GM19238 (cell line): ENCODE measurements around the gene WWOX.

ENCODE experiments used
- DNase-seq: peaks from one replicate; pipeline ENCODE4 v3.0.0; 2011; ENCODE audit warnings: low spot score; ENCODE audit not compliant: insufficient read length

WWOX gene

DNA sequence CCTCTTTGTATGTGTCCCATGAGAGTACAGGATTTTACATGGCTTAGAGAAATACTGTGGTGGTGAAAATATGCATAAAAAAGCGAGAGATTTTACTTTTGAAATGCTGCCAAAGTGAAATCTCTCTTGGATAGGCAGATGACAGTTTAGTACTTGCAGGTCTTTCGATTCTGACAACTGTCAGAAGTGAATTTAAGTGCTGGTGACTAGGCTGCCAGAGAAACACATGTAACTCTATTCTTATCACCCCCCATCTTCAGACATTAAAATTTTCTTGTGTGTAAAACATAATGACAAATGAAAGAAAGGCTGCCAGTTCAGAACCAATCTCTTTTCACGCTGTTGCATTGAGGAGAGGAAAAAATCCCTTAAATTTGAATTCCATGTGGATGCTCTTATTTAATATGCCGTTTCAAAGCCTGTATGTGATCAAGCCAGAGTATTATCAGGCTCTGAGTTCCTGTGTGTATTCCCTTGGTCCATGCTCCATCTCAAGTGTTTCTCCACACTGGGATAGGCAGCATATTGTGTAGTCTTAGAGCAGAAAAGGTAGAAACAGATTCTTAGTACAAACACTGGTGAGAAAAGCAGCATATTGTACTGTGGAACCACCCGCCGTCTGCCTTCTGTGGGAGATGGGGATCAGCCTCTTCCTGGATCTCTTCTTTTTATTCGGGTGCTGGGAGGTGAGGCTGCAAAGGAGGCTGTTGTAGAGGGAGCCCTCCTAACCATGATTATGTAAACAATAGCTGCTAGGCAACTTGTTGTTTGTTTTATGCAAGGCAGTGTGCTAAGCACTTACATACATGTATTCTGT is 291.3 kb downstream of the WWOX start:
- DNase-seq = no peak

DNA sequence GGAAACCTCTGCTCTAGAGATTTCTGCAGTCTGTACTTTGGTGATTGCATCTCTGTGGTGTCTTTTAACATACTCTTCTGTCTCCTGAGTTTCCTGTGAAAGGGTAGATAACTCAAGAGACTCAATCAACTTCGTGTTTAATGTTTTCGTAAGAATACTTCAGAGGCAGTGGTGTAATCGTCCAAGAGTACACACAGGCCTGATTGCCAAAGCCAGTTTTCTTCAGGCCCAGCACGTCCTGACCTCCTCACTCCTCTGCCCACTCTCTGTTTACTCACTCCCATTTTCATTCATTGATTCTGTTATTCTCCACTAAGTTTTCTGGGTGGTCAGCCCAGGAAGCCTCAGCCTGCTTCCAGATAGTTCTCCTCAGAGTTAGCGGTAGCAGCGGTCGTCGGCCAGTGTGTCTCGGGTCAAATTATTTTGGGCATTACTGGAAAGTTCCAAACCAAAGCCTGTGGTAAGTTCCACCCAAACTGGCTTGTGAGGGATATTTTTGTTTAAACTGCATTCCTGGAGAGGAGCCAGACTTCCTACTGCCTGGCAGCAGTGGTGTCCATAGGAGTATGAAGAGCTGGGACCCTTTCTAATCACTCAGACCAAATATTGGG is 293.2 kb downstream of the WWOX start:
- no peak for DNase-seq

DNA sequence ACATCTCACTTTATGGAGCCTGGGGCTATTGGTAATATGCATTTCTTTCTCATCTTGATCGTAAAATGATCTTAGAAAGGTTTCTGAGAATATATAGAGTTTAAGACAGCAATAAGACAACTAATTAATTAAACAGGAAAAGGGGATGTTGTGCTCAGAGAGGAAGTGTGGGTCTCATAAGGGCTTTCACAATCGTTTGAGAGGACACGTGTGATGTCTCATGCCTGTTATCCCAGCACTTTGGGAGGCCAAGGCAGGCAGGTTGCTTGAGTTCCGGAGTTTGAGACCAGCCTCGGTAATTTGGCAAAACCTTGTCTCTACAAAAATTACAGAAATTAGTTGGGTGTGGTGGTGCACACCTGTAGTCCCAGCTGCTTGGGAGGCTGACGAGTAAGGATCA is 295.6 kb downstream of the WWOX start:
- no peak for DNase-seq

DNA sequence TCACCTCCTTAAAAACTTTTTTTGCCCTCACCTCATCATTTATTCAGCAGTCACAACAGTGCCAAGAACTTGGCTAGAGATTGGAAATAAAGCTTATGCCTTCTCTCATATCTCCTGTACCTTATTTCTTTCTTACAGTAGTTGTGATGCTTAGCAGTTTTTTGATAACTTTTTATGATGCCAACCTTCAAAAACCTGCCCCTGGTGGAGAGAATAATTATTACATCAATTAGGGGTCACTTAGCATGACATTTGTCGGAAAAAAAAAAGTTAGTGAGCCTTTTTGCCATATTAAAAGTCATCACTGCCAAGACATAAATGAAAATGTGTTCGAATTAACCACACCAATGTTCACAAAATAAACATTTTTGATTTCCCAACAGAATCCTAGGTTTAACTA is 296.6 kb downstream of the WWOX start:
- DNase-seq = no peak

DNA sequence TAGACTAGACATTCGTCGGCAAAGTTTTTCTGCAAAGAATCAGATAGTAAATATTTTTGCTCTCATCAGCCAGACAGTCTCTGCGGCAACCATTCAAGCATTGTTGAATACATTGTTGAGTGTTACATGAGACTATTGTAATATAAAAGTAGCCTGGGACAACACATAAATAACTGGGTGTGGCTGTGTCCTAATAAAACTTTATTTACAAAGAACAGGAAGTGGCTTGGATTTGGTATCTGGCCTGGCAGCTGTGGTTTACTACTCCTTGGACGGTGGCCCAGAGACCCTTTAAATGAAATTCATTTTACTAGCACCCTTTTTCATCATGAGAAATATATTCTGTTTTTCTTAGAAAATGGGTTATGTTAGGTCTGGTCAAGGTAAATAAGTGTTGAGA is 297.2 kb downstream of the WWOX start:
- DNase-seq = no peak

DNA sequence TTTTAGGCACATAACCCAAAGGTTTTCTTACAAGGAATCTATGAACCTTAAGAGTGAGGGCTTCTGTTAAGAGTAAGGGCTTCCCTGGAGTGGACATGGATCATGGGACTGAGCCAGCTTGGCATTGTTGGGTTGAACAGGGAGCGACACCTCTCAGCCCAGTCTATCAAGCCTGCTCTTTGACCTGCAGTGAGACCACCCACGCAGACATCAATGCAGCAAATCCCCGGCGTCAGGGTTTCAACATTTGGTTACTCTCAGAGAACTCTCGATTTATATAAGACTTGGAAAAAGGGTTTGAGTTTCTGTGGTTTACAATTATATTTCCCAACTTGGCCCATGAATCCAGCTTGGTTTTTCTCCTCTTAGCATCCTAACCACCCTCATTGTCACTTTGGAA is 299.9 kb downstream of the WWOX start:
- DNase-seq = no peak

DNA sequence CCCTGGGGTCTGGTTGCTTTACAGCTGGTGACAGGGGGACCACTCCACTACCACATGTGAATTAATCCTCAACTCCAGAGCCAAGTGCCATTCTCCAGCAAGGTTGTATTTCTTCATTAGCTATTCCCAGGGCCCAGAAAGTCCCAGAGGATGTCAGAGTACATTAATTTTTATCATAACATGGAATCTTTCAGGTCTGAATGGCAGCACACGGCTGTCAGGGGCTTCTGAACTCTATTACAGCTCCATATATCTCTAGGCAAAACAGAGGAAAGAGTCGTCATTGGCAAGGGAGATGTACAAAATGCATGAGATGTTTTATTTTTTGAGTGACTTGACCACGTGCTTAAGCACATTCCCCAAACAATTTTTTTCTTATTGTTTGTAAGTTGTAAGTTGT is 303.4 kb downstream of the WWOX start:
- no peak for DNase-seq

DNA sequence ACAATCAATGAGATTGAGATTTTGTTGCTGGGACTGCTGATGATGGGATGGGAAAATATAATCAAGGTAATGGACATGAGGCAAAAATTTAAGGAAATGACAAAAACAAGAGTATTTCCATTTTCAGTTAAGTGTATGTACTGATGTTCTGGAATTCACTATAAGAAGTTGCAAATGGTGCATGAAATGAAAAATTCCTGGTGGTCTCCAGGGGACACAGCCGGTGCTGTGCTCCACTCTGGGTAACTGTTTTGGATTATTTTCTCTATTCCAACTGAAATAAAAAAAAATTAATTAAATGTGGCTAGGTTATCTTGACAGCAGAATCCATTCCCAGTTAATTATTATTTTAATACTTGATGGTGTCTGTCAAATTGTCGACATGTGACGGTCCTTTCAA is 305.6 kb downstream of the WWOX start:
- no peak for DNase-seq

DNA sequence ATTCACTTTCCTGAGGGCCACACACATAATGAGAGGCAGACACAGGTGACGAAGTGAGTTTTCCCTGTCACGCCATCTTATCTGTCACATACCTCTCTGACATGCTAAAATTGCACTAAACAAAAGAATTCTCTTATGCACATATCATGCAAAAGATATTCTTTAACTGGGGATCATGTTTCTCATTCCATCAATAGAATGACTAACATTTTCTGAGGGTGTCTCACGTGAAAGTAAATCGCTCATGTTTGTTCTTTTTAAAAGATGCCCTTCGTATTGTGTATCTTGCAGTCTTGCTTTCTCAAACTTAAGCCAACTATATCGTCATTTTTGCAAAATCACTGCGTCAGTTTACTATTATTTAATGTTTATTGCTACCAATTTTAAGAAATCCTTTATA is 306.4 kb downstream of the WWOX start:
- DNase-seq = no peak

DNA sequence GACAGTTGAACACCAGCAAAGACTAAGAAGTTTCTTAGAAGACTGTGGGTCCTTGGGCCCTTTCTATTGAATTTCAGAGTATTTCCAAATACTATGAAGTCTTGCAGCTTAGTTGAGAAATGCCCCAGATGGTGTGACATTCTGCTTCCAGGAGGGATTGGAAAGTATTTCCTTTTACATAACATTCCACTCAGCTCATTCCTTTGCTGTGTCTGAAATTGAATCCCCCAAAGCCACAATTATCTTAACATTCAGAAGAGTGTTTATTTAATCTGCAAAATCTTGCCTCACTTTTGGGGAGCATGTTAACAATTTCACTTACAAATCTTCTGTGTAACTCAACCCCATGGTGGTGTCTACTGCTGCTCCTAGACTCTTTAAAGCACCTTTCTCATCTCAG is 307.7 kb downstream of the WWOX start:
- no peak for DNase-seq

DNA sequence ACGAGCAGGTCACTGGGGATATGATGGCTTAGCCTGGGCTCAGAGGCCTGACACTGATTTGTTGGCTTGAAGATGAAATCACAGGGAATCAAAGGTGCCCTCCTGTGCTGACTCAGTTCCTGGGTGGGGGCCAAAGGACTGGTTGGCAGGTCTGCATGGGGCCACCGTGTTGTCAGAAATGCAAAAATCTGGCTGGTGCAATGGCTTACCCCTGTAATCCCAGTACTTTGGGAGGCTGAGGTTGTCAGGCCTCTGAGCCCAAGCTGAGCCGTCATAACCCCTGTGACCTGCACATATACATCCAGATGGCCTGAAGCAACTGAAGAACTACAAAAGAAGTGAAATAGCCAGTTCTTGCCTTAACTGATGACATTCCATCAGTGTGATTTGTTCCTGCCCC is 314.2 kb downstream of the WWOX start:
- no peak for DNase-seq

DNA sequence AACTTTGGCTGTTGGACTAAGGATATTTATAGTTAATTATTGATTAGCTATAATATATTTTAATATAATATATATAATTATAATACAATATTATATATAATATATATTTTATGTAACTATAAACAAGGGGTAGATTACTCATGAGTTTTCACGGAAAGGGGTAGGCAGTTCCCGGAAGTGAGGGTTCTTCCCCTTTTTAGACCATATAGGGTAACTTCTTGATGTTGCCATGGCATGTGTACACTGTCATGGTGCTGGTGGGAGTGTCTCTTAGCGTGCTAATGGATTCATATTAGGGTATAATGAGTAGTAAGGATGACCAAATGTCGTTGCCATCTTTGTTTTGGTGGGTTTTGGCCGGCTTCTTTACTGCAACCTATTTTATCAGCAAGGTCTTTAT is 315.6 kb downstream of the WWOX start:
- no peak for DNase-seq

DNA sequence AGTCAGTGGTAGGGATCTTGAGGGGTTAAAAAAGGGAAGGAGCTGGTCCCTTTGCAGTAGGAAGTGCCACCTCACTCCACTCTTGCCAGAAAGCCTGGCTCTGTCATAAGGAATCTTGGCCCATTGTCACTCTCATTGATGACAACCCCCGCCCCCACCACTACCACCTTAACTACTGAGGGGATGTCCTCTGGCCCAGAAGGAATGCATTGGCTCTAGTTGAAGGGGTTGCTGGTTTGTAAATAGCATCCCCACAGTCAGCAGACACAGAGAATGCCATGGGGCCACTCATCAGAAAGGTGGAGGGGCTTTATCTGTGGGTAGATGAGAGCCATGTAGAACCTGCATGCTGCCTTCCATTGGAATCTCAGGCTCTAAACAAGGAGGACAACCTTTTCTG is 316.2 kb downstream of the WWOX start:
- DNase-seq = no peak

DNA sequence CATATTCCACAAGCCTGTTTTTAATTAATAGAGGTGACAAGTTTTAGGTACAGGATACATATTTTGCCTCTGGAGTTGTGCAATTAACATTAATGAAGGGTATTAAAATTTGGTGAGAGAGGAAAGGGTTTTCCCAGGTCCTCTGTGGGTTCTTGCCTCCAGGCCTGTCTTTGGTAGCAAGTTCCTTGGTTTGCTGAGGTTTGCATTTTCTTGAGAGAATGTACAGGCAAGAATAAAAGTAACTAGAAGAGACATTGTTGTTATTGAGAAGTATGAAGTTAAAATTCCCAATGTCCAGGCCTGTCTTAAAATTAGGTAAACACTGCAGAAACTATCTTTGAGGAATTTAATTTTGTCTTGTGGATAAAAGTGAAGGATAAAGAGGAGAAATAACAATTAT is 316.9 kb downstream of the WWOX start:
- DNase-seq = no peak

DNA sequence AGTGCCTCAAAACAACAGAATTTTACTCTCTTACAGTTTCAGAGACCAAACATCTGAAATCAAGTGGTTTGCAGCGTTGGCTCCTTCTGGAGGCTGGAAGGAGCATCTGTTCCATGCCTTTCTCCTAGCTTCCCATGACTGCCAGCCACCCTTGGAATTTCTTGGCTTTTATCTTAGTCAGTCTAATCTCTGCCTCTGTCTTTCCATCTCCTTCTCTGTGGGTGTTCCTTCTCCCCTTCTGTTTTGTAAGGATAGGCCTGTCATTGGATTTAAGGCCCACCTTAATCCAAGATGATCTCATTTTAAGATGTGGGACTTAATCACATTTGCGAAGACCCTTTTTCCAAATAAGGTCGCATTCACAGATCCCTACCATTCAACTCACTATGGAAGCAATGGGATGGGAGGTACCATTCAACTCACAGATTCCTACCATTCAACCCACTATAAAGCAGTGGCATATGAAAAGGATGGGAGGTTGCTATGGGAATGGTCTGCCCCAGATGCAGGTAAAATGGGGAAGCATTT is 321.8 kb downstream of the WWOX start:
- no peak for DNase-seq

DNA sequence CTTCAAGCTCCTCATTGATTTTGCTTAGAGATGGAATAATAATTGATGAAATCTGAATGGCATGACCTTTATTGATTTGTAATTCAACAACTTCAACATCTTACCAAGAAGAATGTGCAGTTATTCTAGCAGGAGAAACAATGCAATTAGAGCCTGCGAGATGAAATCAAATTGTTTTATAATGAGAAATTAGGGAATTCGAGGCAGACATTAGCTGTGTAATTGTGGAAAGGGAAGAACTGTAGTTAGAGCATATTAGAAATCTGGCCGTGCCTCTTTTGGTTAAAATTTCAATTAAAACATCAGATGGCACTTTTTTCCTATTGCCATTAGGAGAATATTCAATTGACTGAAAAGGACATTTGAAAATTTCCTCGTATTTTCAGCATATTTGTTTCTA is 325.8 kb downstream of the WWOX start:
- DNase-seq = no peak

DNA sequence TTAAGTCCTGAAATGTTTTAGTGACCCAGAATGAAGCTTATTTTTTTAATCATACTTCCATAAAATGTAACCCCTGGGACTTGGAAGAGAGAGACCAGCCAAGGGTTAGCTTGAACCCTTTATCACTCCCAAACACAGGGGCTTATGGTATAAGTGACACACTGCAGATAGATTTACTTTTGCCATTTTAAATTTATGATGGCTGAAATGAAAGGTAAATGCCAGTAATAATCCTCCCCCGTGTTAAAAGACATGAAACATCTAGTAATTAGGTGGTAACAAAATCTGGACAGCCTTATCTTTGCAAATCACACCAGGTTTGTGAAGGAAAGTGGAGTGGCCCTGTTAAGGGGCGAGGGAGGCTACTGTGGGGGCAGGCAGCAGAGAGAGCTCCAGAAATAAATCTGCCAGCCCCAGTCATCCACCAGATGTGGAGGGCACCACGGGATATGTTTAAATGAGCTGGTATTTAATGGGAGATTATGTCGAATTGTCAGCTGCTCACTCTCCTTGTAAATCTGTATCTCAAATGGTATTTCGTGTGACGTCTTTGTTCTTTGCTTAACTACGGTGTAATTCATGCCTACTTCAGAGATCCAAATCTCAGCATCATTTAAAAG is 326.5 kb downstream of the WWOX start:
- DNase-seq = no peak

DNA sequence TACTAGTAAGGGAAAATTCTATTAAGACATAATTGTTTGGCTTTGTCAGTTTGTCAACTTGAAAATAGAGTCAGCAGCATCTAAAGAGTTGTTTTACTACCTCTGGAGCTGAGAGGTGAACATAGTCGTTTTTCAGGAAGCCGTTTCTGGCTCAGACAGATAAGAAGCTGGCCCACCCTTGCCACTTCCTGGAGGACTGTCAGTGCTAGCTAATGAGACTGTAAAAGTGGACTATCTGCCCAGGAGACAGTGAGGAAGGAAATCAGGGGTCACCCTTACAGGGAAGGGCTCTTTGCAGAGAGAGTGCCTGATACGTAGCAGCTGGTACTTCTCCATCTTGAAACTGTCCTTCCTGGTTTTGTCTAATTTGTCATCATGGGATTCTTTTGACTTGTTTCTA is 328.7 kb downstream of the WWOX start:
- no peak for DNase-seq

DNA sequence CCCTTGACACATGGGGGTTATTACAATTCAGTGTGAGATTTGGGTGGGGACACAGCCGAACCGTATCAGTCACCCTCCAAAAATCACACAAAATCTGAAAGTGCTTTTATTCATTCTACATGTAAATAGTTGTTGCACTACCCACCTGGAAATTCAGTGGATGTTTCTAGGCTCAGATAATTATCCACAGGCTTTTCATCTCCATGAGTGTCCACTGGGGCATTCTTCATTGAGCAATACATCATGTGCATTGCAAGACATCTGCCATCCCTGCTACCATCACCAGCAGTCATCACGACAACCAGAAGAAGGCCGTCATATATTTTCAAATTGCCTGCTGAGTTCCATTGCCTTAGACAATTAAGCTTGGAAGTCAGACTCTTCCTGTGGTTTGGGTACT is 330.8 kb downstream of the WWOX start:
- DNase-seq = no peak

DNA sequence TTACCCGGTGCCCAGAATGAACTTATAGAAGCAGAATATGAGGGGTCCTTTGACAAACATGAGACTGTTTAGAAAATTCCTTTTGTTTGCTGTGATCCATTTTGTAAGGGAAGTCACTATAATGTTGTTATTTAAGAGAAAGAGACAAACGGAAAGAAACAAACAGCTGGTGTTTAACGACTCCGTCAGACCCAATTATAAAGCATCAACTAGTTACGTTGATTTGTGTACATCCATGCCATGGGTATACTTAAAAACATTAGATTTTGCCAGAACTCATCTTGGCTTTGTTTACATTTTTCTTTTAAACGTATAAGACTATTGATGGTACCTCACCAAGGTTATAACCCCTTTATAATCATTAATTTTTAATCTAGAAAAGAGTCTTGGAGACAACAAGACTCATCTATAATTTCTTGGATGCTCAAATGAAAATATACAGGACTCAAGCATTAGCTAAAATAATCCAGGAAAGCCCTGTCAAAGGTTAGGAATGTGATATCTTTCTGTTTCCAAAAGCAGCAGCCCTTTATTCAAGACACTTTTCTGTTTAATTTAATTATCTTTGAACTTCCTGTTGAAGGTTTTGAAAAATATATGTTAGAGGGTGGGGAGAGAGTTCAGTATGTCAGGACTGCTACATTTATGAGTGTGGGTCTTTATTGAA is 331.7 kb downstream of the WWOX start:
- no peak for DNase-seq

DNA sequence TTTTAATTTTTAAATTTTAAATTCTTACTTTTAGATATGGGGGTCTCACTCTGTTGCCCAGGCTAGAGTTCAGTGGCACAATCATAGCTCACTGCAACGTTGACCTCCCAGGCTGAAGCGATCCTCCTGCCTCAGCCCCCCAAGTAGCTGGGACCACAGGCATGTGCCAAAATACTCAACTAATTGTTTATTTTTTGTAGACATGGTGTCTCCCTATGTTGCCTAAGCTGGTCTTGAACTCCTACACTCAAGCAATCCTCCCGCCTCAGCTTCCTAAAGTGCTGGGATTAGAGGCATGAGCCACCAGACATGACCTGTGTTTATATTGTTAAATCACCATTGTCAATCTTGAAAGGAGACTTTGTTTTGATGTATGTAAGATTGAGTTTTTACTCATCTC is 332.2 kb downstream of the WWOX start:
- DNase-seq = no peak

DNA sequence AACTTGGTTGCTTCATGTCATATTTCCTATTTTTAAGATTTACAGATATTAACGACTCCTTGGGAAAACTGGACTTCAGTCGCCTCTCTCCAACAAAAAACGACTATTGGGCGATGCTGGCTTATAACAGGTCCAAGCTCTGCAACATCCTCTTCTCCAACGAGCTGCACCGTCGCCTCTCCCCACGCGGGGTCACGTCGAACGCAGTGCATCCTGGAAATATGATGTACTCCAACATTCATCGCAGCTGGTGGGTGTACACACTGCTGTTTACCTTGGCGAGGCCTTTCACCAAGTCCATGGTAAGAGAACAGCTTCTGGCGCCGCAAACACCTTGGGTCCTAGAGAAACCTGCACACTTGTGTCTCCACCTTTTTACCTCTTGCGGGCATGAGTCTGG is 333.0 kb downstream of the WWOX start:
- no peak for DNase-seq
